Measurements from ENCODE around the gene BRIX1.

DNA sequence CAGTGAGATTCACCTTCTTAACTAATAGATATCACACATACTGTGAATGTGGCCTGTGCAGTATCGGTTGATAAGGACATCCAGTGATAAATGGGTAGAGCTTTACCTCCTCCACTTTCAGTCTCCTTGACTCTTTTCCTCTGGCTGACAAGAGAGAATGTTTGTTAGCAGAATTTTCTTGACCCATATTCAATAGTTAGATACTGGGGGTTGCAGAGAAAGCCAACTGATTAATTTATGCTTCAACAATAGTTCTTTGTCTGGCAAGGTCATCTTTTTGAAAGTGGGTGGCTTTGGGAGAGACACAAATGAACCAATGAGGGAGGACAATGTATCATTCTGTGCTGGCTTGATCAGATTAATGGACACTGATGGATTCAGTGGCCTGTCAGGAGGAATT is 46.3 kb upstream of the BRIX1 start:
- TF ChIP-seq ZNF790 (CRISPR knock-in tag; IDR thresholded peaks at IDR 0.05; ENCODE audit: borderline replicate concordance) (no peak), ETV5 (CRISPR knock-in tag; IDR thresholded peaks at IDR 0.05; ENCODE audit: borderline replicate concordance) (no peak)
- TF ChIP-seq, protein P1, sequence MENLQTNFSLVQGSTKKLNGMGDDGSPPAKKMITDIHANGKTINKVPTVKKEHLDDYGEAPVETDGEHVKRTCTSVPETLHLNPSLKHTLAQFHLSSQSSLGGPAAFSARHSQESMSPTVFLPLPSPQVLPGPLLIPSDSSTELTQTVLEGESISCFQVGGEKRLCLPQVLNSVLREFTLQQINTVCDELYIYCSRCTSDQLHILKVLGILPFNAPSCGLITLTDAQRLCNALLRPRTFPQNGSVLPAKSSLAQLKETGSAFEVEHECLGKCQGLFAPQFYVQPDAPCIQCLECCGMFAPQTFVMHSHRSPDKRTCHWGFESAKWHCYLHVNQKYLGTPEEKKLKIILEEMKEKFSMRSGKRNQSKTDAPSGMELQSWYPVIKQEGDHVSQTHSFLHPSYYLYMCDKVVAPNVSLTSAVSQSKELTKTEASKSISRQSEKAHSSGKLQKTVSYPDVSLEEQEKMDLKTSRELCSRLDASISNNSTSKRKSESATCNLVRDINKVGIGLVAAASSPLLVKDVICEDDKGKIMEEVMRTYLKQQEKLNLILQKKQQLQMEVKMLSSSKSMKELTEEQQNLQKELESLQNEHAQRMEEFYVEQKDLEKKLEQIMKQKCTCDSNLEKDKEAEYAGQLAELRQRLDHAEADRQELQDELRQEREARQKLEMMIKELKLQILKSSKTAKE (CRISPR knock-in tag; IDR thresholded peaks at IDR 0.05; ENCODE audit: borderline replicate concordance): no peak
- TF ChIP-seq, protein P2, sequence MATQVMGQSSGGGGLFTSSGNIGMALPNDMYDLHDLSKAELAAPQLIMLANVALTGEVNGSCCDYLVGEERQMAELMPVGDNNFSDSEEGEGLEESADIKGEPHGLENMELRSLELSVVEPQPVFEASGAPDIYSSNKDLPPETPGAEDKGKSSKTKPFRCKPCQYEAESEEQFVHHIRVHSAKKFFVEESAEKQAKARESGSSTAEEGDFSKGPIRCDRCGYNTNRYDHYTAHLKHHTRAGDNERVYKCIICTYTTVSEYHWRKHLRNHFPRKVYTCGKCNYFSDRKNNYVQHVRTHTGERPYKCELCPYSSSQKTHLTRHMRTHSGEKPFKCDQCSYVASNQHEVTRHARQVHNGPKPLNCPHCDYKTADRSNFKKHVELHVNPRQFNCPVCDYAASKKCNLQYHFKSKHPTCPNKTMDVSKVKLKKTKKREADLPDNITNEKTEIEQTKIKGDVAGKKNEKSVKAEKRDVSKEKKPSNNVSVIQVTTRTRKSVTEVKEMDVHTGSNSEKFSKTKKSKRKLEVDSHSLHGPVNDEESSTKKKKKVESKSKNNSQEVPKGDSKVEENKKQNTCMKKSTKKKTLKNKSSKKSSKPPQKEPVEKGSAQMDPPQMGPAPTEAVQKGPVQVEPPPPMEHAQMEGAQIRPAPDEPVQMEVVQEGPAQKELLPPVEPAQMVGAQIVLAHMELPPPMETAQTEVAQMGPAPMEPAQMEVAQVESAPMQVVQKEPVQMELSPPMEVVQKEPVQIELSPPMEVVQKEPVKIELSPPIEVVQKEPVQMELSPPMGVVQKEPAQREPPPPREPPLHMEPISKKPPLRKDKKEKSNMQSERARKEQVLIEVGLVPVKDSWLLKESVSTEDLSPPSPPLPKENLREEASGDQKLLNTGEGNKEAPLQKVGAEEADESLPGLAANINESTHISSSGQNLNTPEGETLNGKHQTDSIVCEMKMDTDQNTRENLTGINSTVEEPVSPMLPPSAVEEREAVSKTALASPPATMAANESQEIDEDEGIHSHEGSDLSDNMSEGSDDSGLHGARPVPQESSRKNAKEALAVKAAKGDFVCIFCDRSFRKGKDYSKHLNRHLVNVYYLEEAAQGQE (IDR thresholded peaks at IDR 0.05; ENCODE audit: borderline replicate concordance in 1 of 2, low read depth in 1 of 2, low read length in 2 of 2): no peak

All from HepG2 (cell line).